Endothelial cell of umbilical vein (primary cell): ENCODE measurements around the gene OPRM1. TPM values are rescaled to one million over a fixed set of nuclear protein-coding genes. Genes with fewer than 3 reads are reported as not detected.

Experiments used
- BruUV-seq: library from RNA; stranded (reverse); fragments of 400-500 nt; replicated peaks from 2 replicates; lab custom pipeline; 2021; lab: Mats Ljungman, UMichigan
- CTCF ChIA-PET: fragments of 300-600, 350-600 bp; sonication (Branson Sonifier 250); formaldehyde crosslinking; loops from one replicate; lab custom pipeline; 2021; ENCODE audit warnings: antibody characterized with exemption, inconsistent platforms; lab: Charles Lee
- POLR2A ChIA-PET: fragments of 300-600, 350-600 bp; sonication (Branson Sonifier 250); formaldehyde crosslinking; loops from one replicate; lab custom pipeline; 2021; ENCODE audit warnings: antibody characterized with exemption, inconsistent platforms; lab: Charles Lee
- DNase-seq: peaks from one replicate; pipeline ENCODE4 v3.0.0-alpha.2; 2011; ENCODE audit warnings: low read depth, low spot score
- FAIRE-seq: peaks from 2 replicates; lab custom pipeline; 2011; peaks lifted over from hg19 to GRCh38; lab: Jason Lieb, UNC
- H2AFZ ChIP-seq: 2 replicates; pipeline ENCODE4 v1.6.0; 2012; ENCODE audit warnings: low read depth, low read length, control low read depth, inconsistent platforms
- H3K27ac ChIP-seq: 2 replicates; pipeline ENCODE4 v1.5.1; 2011; ENCODE audit warnings: low read depth, mild to moderate bottlenecking, control low read depth, low read length, moderate library complexity; ENCODE audit not compliant: insufficient read depth
- H3K27me3 ChIP-seq, 2 experiments: 2 replicates each; pipeline versions ENCODE4 v1.6.0 to v1.6.1; 2011; ENCODE audit warnings: low read length in 2 of 2, mixed read lengths in 1 of 2; ENCODE audit not compliant: control insufficient read depth in 2 of 2, insufficient read depth in 2 of 2
- H3K36me3 ChIP-seq, 2 experiments: 2 replicates in 1 of 2; 3 replicates in 1 of 2; pipeline ENCODE4 v1.5.1; 2011; ENCODE audit warnings: low read length in 2 of 2, mild to moderate bottlenecking in 1 of 2, moderate library complexity in 1 of 2; ENCODE audit not compliant: control insufficient read depth in 2 of 2, insufficient read depth in 2 of 2; ENCODE audit errors: extremely low read depth in 1 of 2
- H3K4me1 ChIP-seq: 3 replicates; pipeline ENCODE4 v1.5.1; 2011; ENCODE audit warnings: mild to moderate bottlenecking, low read length; ENCODE audit not compliant: control insufficient read depth, insufficient read depth; ENCODE audit errors: extremely low read depth
- H3K4me2 ChIP-seq: 2 replicates; pipeline ENCODE4 v1.6.1; 2011; ENCODE audit warnings: low read length, control low read depth, mixed read lengths; ENCODE audit not compliant: insufficient read depth
- H3K4me3 ChIP-seq, 3 experiments: fragments of 200-600 bp in 1 of 3; sonication (generic), shearing (Covaris generic) in 1 of 3; replicated peaks in 1 of 3; 2 replicates each; pipeline ENCODE4 v1.5.1; 2011 to 2016; ENCODE audit warnings: control low read depth in 3 of 3, low read length in 3 of 3, mild to moderate bottlenecking in 2 of 3, inconsistent platforms in 1 of 3, low read depth in 1 of 3, moderate library complexity in 1 of 3; ENCODE audit not compliant: insufficient read depth in 1 of 3
- H3K79me2 ChIP-seq: 2 replicates; pipeline ENCODE4 v1.6.0; 2012; ENCODE audit warnings: low read length, inconsistent platforms; ENCODE audit not compliant: control insufficient read depth, insufficient read depth
- H3K9ac ChIP-seq: replicated peaks from 2 replicates; pipeline ENCODE3; 2011; ENCODE audit warnings: low read length, control low read depth; ENCODE audit not compliant: insufficient read depth; ENCODE audit errors: extremely low read depth
- H3K9me1 ChIP-seq: replicated peaks from 3 replicates; pipeline ENCODE4 v1.6.0; 2011; ENCODE audit warnings: mild to moderate bottlenecking, low read length; ENCODE audit not compliant: control insufficient read depth, insufficient read depth; ENCODE audit errors: extremely low read depth
- H3K9me3 ChIP-seq: replicated peaks from 2 replicates; pipeline ENCODE4 v1.5.1; 2012; ENCODE audit warnings: low read length, inconsistent platforms; ENCODE audit not compliant: control insufficient read depth, insufficient read depth
- H4K20me1 ChIP-seq: replicated peaks from 2 replicates; pipeline ENCODE3; 2011; ENCODE audit warnings: mild to moderate bottlenecking, low read length; ENCODE audit not compliant: control insufficient read depth, insufficient read depth; ENCODE audit errors: extremely low read depth
- EZH2 ChIP-seq: IDR thresholded peaks from 2 replicates; pipeline ENCODE4 v1.6.1; 2012; ENCODE audit warnings: borderline replicate concordance, low read depth, mild to moderate bottlenecking, moderate library complexity, low read length, inconsistent platforms; ENCODE audit not compliant: severe bottlenecking
- FOS ChIP-seq: IDR thresholded peaks from 2 replicates; pipeline ENCODE4 v1.6.1; 2011; ENCODE audit warnings: mild to moderate bottlenecking, low read length, moderate library complexity, borderline replicate concordance; ENCODE audit not compliant: insufficient read depth
- GATA2 ChIP-seq: IDR thresholded peaks from 2 replicates; pipeline ENCODE4 v1.7.0; 2011; ENCODE audit warnings: low read depth, mild to moderate bottlenecking, moderate library complexity, mixed read lengths, low read length; ENCODE audit not compliant: insufficient read length, insufficient read depth
- JUN ChIP-seq: IDR thresholded peaks from 2 replicates; pipeline ENCODE4 v1.6.1; 2011; ENCODE audit warnings: borderline replicate concordance, low read depth; ENCODE audit not compliant: insufficient read length, insufficient read depth
- MYC ChIP-seq: IDR thresholded peaks from one replicate; pipeline ENCODE4 v1.6.1; 2011; ENCODE audit warnings: mild to moderate bottlenecking, low read depth, low read length
- POLR2A ChIP-seq: IDR thresholded peaks from 2 replicates; pipeline ENCODE4 v1.6.1; 2012; ENCODE audit warnings: low read depth, mild to moderate bottlenecking, control low read depth, low read length
- POLR2AphosphoS5 ChIP-seq: IDR thresholded peaks from 2 replicates; pipeline ENCODE4 v1.6.1; 2012; ENCODE audit warnings: low read depth, mild to moderate bottlenecking, control low read depth, low read length, moderate library complexity; ENCODE audit not compliant: insufficient read depth
- dilution Hi-C: fragments of 300-500 bp; cut with MboI; formaldehyde crosslinking; loops from one replicate; pipeline ENCODE4 v1.15.0; 2019; ENCODE audit warnings: low sequenced_read_pairs; ENCODE audit not compliant: extremely low pct_ligation_motif_present
- intact Hi-C: fragments of 100-400 bp; cut with micrococcal nuclease; formaldehyde crosslinking; loops from one replicate; pipeline ENCODE4 v1.10.0; 2022
- polyA plus RNA-seq, 4 experiments: library from polyadenylated mRNA; depleted of rRNA in 3 of 4; stranded (reverse) in 3 of 4; unstranded in 1 of 4; fragments of >200 nt; gene quantifications; 2 replicates each; pipeline versions ENCODE4 v1.2.1 to v1.2.3, GENCODE V29; 2011 to 2012; ENCODE audit warnings: missing spikeins in 1 of 4
- total RNA-seq: library from RNA; stranded (reverse); gene quantifications from 2 replicates; pipeline ENCODE4 v1.2.3, GENCODE V29; 2021
- TF ChIP-seq, protein P1 (sequence below), 2 donors: IDR thresholded peaks; 1 replicate in 1 of 2; 2 replicates in 1 of 2; pipeline ENCODE4 v1.5.1; 2011; ENCODE audit warnings: low read length in 2 of 2, mild to moderate bottlenecking in 2 of 2, moderate library complexity in 2 of 2, control low read depth in 1 of 2, inconsistent platforms in 1 of 2, low read depth in 1 of 2; ENCODE audit not compliant: insufficient read depth in 1 of 2; ENCODE audit errors: extremely low read depth in 1 of 2
- TF ChIP-seq, protein P2 (sequence below): IDR thresholded peaks from 2 replicates; pipeline ENCODE4 v1.6.1; 2011; ENCODE audit not compliant: insufficient read depth, insufficient read length

Gene OPRM1
- total and polyA plus RNA-seq, 2 donors (not counting 3 experiments of a cell fraction or from before 2014, with no cell fraction given): not detected

DNA sequence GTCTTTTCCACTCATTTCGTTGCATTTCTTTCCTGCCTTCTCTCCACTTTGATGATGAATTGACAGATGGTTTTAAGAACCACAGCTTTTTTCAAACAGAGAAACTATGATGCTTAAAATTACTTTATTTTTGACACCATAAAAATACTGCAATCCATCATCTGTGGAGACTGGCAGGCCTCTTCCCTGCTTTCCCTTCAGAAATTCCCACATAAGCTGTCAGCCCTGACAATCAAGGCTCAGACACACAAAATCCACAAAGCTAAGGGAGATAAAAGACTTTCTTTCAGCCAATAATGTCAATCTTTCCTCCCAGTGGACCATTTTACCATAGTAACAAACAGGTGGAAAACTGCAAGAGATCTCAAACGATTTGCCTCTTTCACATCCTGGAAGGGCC, 235.1 kb downstream of the OPRM1 start:
- H3K9ac ChIP-seq: no peak overlapping the region
- intact Hi-C loops: no loop called here
- dilution Hi-C loops: no loop called here
- no peaks in the 10 kb centered on the region for H3K36me3 ChIP-seq
- H3K4me3 ChIP-seq: no peak overlapping the region
- POLR2A ChIA-PET: no interaction called here
- H3K79me2 ChIP-seq: no peaks in the 10 kb centered on the region
- no peaks in the 10 kb centered on the region for H3K9me1 ChIP-seq
- DNase-seq: no peak
- H2AFZ ChIP-seq: no peak overlapping the region
- no peak overlapping the region for H3K27ac ChIP-seq
- no peaks in the 10 kb centered on the region for H3K27me3 ChIP-seq
- H3K4me1 ChIP-seq: no peaks in the 10 kb centered on the region
- no peak overlapping the region for H3K4me2 ChIP-seq
- CTCF ChIA-PET: interaction anchor here (1.8 kb wide), 1 partner anchor 119 kb away, joined by 5 read pairs; no protein-coding TSS in a partner anchor
- no peak for TF ChIP-seq MYC
- TF ChIP-seq FOS: no peak
- TF ChIP-seq, protein P1, sequence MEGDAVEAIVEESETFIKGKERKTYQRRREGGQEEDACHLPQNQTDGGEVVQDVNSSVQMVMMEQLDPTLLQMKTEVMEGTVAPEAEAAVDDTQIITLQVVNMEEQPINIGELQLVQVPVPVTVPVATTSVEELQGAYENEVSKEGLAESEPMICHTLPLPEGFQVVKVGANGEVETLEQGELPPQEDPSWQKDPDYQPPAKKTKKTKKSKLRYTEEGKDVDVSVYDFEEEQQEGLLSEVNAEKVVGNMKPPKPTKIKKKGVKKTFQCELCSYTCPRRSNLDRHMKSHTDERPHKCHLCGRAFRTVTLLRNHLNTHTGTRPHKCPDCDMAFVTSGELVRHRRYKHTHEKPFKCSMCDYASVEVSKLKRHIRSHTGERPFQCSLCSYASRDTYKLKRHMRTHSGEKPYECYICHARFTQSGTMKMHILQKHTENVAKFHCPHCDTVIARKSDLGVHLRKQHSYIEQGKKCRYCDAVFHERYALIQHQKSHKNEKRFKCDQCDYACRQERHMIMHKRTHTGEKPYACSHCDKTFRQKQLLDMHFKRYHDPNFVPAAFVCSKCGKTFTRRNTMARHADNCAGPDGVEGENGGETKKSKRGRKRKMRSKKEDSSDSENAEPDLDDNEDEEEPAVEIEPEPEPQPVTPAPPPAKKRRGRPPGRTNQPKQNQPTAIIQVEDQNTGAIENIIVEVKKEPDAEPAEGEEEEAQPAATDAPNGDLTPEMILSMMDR (IDR thresholded peaks at IDR 0.05; ENCODE audit: extremely low read depth in 1 of 2, insufficient read depth in 1 of 2, low read depth in 1 of 2, low read length in 2 of 2): no peak
- TF ChIP-seq EZH2: no peak
- no peak for TF ChIP-seq GATA2
- TF ChIP-seq POLR2A: no peak
- TF ChIP-seq, protein P2, sequence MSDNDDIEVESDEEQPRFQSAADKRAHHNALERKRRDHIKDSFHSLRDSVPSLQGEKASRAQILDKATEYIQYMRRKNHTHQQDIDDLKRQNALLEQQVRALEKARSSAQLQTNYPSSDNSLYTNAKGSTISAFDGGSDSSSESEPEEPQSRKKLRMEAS: no peak
- TF ChIP-seq POLR2AphosphoS5: no peak
- TF ChIP-seq JUN: no peak
- BruUV-seq: no TSS peak
- no peak for FAIRE-seq
- H3K9me3 ChIP-seq: no peaks in the 10 kb centered on the region
- H4K20me1 ChIP-seq: no peaks in the 10 kb centered on the region
